ENCODE results near the gene ACOT11.

GRCh38 chr1:54591127-54591756 is 43.2 kb downstream of the ACOT11 start:
- TF ChIP-seq POLR2AphosphoS5 (IDR thresholded peaks at IDR 0.05; ENCODE audit: low read depth, low read length) (no peak), TAF1 (IDR thresholded peaks at IDR 0.05; ENCODE audit: low read depth, low read length) (no peak), POLR2A (IDR thresholded peaks at IDR 0.05; ENCODE audit: low read depth, low read length) (no peak), SPI1 (IDR thresholded peaks at IDR 0.05; ENCODE audit: low read depth, low read length) (no peak), PAX5 (IDR thresholded peaks at IDR 0.05; ENCODE audit: insufficient read depth, low read length, severe bottlenecking) (no peak)
